SK-N-SH treated with all-trans-retinoic acid at 6 μM for 48 hours (cell line): ENCODE measurements around the gene ADAMTS5.

Experiments used
- CREB5 ChIP-seq: fragments of 250-450 bp; sonication (Bioruptor Pico); IDR thresholded peaks from 2 replicates; pipeline ENCODE4 v1.5.1; 2020; ENCODE audit warnings: low read depth, mild to moderate bottlenecking, moderate library complexity
- PATZ1 ChIP-seq: fragments of 250-450 bp; sonication (Bioruptor Pico); IDR thresholded peaks from 2 replicates; pipeline ENCODE4 v1.8.0; 2020; ENCODE audit warnings: mild to moderate bottlenecking, moderate library complexity, borderline replicate concordance
- SNAI2 ChIP-seq: fragments of 250-450 bp; sonication (Bioruptor Pico); IDR thresholded peaks from 2 replicates; pipeline ENCODE4 v1.5.0; 2020; ENCODE audit warnings: mild to moderate bottlenecking, moderate library complexity
- TSHZ2 ChIP-seq: fragments of 250-450 bp; sonication (Bioruptor Pico); IDR thresholded peaks from 2 replicates; pipeline ENCODE4 v1.5.0; 2020; ENCODE audit warnings: mild to moderate bottlenecking, moderate library complexity
- ZNF565 ChIP-seq: fragments of 450-650 bp; formaldehyde crosslinking; conservative IDR thresholded peaks from 2 replicates; pipeline ENCODE4 v1.5.0; 2020; ENCODE audit warnings: low read depth, mild to moderate bottlenecking, moderate library complexity

GRCh38 chr21:26965040-26965906, 1.6 kb downstream of the ADAMTS5 start:
- no peak for TF ChIP-seq CREB5 (CRISPR knock-in tag)
- no peak for TF ChIP-seq PATZ1 (CRISPR knock-in tag)
- TF ChIP-seq SNAI2 (CRISPR knock-in tag), result no peak
- TF ChIP-seq TSHZ2 (CRISPR knock-in tag), result no peak
- no peak for TF ChIP-seq ZNF565 (CRISPR knock-in tag)
